NCI-H2196 (cell line): ENCODE results near the gene RNF182.
"Not testable (repeated sequence)": the region's sequence is repeated elsewhere in the genome, so short reads cannot be mapped to it uniquely, and the experiment has no call there.

ENCODE experiments used
- DNase-seq: peaks from one replicate; lab custom pipeline; 2025; ENCODE audit not compliant: unreplicated experiment; lab: John Stamatoyannopoulos, UW

Gene RNF182

DNA sequence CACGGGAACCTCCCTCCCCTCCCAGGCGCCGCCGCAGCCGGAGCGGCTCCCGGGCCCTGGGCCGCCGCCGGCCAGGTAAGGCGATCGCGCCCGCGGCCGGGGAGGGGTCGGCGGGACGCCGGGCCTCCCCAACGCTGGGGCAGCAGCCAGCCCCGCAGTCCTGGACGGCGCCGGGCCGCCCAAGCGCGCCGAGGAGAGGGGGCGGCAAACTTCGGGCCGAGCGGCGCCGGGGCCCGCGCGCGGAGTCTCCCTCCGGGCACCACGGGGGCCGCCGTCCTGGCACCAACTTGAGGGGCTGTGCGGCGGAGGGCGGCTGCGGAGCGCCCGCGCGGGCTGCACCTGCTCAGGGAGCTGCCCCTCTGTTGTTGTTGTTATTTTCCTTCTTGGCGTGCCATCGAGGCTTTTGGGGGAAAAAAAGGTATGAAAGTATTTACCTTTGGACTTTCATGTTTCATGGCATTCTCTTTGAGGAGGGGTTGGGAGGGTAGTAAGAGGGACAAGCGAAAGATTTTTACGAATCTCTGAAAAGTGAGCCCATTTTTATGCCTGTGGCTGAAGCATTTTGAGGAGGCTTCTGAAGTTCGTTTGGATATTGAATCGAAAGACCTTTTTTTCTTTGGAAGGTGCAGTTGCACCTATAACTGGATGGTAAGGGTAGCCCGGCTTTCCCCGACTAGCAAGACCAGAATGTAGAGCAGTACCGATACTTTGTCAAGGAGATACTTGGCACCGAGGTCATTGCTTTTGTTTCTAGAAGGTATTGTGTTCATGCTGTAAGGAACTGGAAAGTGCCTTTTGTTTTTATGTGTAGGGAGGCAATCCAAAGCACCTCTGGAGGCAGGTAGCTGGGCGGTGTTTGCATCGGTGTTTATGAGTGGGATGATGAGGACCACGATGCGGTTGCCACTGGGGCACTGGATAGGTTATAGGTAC lies at the start of gene RNF182:
Gene RNF182, plus strand, starts transcription at position 4 of the 933 bp plus-strand sequence. CDS start 52,168 bp downstream, outside the sequence.
- DNase-seq, result no peak

DNA sequence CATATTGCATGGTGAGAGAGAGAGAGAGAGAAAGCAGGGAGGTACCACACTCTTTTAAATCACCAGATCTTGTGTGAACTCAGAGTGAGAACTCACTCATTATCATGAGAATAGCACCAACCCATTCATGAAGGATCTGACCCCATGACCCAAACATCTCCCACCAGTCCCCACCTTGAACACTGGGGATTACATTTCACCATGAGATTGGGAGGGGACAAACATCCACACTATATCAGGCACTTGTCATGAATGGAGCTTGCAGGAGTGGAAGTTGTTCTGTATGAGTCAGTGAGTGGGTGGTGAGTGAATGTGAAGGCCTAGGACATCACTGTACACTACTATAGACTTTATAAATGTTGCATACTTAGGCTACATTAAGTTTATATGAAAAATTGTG lies 47.7 kb upstream of the RNF182 start:
- no peak for DNase-seq

DNA sequence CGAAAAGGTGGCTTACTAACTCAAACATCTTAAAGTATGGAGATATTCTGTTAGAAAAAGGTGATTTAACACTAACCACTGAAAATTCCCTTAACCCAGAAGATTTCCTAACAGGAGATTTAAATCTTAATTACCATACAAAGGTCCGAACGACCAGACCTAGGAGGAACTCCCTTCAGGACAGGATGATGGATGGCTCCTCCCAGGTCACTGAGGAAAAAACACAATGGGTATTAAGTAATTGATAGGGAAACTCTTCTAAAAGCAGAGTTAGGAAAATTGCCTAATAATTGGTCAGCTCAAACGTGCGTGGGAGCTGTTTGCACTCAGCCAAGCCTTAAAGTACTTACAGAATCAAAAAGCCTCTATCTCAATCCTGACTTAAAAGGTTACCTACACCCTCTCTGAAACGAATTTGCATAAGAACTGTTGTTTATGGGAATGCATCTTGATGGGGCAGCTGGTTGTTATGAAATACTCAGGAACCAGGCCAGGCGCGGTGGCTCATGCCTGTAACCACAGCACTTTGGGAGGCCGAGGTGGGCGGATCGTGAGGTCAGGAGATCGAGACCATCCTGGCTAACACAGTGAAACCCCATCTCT lies 44.6 kb upstream of the RNF182 start:
- not testable (repeated sequence) for DNase-seq

GRCh38 chr6:13881621-13882165 lies 43.1 kb upstream of the RNF182 start:
- DNase-seq, result no peak

DNA sequence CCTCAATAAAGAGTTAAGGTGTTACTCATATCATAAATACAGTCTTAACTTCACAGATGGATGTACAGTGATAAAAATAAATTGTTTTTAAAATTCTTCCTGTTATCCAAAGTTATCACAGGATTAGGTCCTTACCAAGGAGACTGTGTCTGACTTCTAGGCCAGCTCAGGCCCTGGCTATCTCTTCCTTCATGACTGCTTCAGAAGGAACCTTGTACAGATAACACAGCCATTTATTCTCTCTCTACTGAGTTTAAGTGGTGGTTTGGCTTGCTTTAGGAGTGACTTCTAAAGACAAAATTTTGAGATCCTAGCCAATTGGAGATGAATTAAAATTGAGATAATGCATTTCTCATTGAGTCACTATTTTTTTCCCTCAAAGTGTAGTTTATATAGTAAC lies 40.8 kb upstream of the RNF182 start:
- no peak for DNase-seq

- DNase-seq, result no peak
Observed at GRCh38 chr6:13884397-13884796, 40.4 kb upstream of the RNF182 start.

GRCh38 chr6:13885601-13886000 lies 39.2 kb upstream of the RNF182 start:
- no peak for DNase-seq

DNA sequence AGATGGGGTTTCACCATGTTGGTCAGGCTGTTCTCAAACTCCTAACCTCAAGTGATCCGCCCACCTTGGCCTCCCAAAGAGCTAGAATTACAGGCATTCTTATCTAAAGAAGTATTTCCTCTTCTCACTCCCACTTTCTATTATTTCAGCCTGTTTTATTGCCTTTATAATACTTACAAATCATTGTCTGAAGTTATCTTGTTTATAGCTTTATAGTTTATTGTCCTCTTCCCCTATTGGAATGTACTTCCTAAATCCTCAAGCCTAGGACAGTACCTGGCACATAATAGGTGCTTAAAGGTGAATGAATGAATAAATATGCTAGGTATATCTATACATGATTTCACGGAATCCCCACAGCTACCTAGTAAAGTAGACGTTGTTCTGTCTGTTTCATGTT lies 37.8 kb upstream of the RNF182 start:
- no peak for DNase-seq

- no peak for DNase-seq
Observed at GRCh38 chr6:13892017-13892645, 32.6 kb upstream of the RNF182 start.

- DNase-seq, result no peak
Observed at GRCh38 chr6:13902922-13903321, 21.8 kb upstream of the RNF182 start.

DNA sequence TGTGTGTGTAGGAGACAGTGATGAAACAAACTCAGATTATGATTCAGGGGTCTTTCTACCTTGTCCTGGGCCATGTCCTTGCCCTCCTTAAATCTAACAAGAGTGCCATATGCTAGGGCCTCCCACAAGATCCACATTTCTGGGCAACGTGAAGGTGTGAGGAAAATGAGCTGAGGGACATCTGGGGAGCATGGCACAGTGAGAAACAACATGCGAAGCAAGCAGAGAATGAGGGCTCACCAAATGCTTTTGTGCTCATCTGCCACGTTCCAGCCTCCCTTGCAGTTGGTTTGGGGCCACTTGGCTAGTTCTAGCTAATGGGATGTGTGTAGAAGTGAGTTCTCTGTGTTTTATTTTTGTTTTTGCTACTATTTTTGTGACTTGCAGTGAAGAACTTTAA lies 21.4 kb upstream of the RNF182 start:
- no peak for DNase-seq

DNA sequence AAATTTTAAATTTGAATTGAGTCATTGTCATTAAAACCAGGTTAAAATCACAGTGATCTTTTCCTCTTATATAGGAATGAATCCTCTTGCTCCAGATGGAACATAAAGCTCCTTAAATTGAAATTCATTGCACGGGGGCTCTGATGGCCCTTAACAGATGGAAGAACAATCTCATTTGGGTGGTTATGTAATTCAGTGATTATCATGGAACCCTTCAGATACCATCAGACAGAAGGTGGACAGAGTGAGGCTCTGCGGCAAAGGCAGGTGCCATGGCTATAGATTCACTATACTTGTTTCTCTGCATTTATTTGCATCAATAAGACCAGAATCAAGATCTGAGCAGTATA lies 17.8 kb upstream of the RNF182 start:
- no peak for DNase-seq

DNA sequence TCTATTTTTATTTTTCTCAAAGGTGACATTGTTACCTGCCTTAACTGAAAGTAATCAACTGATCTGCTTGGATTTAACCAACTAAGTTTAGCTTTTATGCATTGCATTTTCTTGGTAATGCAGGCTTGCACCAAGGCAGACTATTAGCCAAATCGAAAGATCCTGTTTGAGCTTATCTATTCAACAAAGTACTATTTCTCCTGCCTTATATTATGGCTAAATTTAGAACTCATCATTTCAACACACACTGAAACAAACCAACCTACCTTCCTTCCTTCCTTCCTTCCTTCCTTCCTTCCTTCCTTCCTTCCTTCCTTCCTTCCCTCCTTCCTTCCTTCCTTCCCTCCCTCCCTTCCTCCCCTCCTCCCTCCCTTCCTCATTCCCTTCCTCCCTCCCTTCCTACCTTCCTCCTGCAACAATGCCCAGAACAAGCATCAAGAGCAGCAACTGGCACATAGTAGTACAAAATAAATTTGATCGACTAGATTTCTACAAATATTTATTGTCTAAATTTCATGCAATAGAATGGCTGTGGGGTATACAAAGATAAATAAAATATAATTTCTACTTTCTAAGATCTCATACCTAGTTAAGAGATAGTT lies 17.0 kb upstream of the RNF182 start:
- DNase-seq, result no peak

DNA sequence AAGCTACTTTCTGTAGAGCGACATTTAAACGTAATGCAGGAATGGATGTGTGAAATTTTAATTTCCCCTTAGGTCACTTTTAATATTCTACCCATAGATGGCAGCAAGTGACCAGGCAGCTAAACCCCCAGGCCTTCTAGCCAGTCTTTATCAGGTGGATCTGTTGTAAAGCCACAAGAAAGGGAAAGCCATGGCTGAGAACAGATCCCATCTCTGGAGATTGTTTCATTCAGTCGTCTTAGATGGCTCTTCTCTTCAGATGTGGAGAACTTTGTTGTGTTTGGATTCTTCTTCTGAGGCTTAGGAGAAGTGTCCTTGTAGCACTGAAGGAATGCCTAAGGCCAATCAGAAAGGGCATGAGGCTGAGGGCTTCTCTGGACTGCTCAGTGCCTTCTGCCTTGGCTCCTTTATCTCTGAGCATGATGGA lies 15.8 kb upstream of the RNF182 start:
- peak; percentile 70 for DNase-seq

- no peak for DNase-seq
Observed at GRCh38 chr6:13910443-13910842, 14.3 kb upstream of the RNF182 start.

DNA sequence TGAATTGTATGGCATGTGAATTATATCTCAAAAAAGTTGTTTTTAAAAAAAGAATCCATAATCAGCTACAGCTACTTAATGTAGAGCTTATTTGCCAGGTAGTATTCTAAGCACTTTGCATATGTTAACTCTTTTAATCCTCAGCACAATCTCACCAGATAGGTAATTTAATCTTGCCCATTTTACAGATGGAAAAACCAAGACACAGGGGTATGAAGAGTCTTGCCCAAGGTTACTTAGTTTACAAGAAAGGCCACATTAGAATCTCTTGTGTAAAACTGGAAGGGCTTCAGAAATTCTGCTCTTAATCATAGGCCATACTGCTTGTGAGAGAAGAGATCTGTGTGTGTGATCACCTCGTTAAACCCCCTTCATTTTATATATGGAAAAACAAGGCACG lies 13.4 kb upstream of the RNF182 start:
- no peak for DNase-seq

DNA sequence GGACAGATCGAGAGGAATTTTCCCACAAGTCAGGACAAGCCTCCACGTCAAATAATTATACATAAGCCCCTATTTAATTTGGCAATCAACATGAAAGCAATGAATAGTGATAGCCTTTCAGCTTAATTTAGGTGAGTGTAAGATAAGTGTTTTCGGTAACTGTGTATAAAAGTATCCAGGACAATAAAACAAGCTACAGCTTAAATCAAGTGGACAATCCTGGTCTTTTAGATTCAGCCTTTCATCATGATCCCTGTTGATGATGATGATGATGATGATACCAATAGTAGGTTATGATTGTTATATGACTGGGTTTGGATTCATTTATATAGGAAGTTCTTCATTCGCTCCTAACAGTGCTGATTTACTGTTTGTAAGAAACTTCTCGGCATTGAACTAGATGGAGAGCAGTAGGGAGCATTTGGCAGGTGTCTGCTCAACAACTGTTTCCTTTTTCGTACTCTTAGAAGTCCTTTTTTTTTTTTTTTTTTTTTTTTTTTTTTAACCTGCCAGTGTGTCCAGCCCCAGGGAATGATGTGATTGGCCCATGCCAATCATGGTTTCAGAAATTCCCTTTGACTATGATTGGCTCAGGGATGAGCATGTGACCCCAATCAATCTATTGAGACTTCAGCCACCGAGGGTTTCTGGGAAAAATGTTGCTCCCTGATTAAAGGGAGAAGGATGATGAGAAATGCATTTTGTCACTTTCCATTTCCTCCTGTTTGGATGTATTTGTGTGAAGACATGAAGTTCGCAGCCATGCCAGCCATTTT lies 11.3 kb upstream of the RNF182 start:
- no peak for DNase-seq

DNA sequence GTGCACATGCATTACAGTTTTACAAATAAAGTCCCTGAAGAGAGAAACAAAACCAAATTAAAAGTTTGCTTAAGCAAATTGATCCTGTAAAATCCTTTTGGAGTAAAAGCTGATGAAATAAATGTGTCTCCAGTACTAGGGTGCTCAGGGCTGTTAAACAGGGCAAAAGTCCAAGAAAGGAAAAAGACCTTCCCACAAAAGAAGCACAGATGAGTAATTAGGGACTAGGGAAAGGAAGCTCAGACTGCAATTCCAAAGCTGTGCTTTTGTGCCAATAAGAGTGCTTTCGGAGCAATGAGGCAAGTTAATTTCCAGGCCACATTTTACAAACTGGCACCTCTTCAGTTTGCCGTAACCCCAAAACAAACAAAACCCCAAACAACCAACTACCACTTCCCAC lies 10.4 kb upstream of the RNF182 start:
- no peak for DNase-seq

DNA sequence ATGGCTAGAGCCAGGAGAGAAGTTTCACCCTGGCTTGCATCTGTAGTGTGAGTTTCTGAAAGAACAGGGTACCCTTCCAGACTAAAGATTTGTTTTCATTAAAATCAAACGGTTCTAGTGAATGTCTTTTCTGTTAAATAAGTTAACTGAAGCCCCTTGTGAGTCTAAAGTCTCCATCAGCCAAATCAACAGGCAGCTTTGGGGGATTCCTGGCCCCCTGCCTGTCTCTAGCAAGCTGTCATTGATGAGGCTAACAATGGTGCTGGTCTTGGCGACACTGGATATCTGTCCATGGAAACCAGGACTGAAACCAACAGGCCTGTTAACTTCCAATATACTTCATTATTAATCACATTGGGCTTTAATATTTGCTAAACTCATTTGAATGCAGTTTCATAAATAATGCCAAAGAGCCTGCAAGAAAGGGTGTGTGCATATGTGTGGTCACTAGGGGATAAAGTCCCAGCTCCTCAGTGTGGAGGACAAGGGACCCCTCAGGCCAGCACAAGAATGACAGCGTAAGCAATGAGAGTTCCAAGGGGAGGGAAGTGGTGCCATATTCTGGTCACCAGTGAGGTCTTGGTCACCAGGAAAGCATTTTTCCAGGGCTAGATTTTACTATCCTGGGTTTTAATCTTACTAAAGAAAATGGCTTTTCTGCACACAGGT lies 9.1 kb upstream of the RNF182 start:
- DNase-seq, result no peak
